Skeletal muscle cell (primary cell): ENCODE measurements around the gene ZNF613.
A peak's percentile ranks its signal among the peaks of the same experiment; 100 is the strongest.
"Not testable (repeated sequence)": the region's sequence is repeated elsewhere in the genome, so short reads cannot be mapped to it uniquely, and the experiment has no call there.

ENCODE experiments used
- DNase-seq: peaks from one replicate; pipeline ENCODE4 v3.0.0-alpha.2; 2010; ENCODE audit warnings: low read depth
- H3K4me3 ChIP-seq: 2 replicates; pipeline ENCODE4 v1.5.1; 2011; ENCODE audit warnings: low read depth, mild to moderate bottlenecking, control low read depth, low read length, moderate library complexity

Gene ZNF613

DNA sequence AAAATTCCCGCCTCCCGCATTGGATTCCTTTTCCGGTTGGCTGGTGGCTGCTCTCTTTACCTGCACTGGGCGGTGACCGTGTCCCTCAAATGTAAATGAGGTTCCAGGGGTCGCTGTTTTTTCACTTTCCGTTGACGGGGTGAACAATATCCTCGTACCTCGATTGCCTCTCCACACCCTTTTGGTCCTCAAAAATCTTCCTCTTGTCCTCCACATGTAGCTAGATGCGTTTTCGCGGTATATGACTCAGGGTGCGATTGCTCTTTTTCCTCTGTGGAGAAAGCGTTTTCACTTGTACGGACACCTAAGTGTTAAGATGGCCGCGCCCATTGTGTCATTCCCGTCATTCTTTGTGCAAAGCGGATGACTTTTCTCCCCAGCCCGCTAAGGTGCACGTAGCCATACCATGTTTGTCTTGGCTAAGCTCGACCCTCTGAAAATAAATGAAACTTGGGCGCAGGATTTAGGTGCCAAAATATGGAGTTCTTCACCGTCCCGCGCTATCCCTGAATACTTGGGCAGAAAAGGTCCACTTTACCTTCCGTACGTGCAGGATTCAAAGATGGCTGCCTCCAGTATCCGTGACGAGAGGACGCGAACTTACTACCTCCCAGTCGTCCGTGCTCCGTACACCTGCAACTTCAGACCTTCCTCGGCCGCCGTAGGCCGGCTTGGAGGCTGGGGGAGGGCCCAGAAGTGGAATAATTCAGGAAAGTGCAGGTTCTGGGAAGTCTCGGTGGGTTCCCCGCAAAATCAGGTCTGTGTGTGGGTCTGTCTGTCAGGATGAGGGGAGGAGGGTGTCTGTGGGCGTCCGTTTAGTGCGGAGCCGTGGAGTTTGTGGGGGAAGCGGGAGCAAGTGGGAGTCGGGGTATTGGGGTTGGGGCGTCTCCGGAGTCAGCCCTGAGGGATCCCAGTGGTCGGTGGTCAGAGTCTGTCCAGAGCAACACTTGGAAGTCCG is at the start of gene ZNF613:
Gene ZNF613 (plus strand): TSS at position 689 of the 958 bp plus-strand sequence. CDS start 8,749 bp downstream, outside the sequence.
- DNase-seq: peak; percentile 84
- peak within 1 kb of the TSS; percentile 87 for H3K4me3 ChIP-seq

DNA sequence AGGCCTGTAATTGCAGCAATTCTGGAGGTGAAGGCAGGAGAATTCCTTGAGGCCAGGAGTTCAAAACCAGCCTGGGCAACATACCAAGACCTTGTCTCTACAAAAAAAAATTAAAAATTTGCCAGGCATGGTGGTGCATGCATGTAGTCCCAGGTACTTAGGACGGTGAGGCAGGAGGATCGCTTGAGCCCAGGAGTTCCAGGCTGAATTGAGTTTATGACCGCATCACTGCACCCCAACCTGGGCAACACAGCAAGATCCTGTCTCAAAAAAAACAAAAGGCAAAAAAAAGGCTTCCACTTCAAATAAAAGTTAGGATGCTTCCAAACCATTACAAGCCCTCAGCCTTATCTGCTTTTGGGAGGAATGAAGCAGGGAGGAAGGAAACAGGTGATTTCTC is 44.8 kb upstream of the ZNF613 start:
- no peak for DNase-seq
- H3K4me3 ChIP-seq: no peak overlapping the region

DNA sequence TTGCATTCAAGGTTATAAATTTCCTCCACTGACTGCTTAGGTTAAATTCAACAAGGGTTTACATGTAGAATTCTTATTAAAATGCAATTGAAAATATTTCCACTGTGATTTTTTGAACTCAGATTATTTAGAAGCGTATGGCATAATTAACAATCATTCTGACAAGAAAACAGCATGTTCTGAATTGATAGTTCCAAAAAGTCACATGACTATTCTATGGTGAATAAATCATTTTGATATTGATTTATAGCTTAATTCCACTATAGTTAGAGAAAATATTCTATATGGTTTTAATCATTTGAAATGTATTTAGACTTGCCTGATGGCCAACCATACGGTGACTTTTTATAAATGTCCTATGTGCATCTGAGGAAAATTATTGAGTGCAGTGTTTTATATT is 42.6 kb upstream of the ZNF613 start:
- DNase-seq: no peak
- no peak overlapping the region for H3K4me3 ChIP-seq

DNA sequence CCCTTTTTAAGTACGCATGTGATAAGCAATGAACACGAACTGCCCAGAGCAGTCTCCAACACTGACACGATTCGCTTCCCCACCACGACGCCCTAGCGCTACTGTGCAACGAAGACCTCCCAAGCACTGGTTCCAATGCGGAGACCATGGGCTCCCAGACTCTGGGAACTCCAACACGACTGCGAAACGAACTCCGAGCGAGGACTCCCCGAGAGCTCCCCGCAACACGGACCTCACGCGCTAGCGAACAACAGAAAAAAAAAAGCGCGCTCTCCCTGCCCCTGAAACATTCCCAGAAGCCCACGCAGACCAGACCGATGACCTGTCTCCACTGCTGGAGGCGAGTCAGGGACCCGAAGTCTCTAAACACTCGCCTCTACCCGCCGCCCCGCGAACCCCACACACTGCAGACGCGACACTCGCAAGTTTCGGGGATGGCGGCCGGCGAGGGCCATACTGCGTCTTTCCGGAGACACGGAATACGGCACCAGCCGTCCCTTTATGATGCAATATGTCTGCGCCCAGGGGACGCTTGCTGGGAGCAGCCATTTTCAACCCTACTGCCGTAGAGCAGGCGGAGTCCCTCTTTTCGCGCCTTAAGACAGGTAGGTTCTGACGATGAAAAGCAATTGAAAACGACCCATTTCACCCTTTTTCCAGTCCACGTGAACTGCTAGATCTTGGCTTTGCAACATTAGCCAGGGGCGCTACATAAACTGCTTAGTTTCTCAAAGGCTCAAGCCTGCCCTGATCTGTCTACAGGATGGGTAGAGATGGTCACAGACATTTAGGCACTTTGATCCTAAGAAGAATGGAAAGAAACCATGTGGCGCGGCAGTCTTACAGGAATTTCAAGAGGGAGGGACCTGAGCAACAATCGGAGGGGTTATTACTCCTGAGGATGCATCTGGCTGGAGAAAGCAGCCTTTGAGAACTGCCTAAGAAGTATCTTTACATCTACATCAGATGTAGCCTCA is 39.5 kb upstream of the ZNF613 start, which contains the start of gene ZNF577:
Gene ZNF577 (minus strand): TSS at position 430 of the 977 bp plus-strand sequence. CDS start 7,569 bp downstream, outside the sequence.
- DNase-seq: peak; percentile 81
- peak within 1 kb of the TSS; percentile 66 for H3K4me3 ChIP-seq

DNA sequence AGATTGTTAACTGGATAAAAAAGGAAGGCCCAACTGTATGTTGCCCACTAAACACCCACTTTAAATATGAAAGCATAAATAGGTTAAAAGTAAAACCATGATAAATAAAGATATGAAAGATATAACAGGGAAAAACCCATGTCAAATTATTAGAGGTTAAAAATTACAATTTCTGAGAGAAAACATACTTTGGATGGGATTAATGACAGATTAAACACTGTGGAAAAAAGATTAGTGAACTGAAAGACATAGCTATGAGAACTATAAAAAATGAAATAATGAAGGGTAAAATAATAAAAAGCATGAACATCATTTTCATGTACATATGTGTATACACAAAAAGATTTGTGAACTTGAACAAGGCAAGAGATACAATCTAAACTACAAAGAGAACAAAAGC is 37.3 kb upstream of the ZNF613 start:
- no peak for DNase-seq

DNA sequence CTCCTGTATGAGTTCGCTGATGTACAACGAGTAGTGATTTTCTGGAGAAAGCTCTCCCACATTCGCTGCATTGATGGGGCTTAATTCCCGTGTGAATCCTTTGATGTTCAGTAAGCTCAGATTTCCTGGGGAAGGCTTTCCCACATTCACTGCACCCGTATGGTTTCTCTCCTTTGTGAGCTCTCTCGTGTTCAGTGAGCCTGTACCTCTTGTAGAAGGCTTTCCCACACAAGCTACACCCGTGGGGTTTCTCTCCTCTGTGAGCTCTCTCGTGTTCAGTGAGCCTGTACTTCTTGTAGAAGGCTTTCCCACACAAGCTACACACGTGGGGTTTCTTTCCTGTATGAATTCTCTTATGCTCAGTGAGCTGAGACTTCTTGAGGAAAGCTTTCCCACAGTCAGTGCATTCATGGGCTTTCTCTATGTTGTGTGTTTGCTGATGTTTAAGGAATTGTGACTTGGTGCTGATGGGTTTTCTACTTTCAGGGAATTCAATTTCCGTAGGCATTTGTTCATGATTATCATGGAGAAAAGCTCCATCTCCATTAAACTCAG is 36.0 kb upstream of the ZNF613 start:
- no peak for DNase-seq
- no peak overlapping the region for H3K4me3 ChIP-seq

More for the DNA sequence above, 37.3 kb upstream of the ZNF613 start:
- no peak overlapping the region for H3K4me3 ChIP-seq

DNA sequence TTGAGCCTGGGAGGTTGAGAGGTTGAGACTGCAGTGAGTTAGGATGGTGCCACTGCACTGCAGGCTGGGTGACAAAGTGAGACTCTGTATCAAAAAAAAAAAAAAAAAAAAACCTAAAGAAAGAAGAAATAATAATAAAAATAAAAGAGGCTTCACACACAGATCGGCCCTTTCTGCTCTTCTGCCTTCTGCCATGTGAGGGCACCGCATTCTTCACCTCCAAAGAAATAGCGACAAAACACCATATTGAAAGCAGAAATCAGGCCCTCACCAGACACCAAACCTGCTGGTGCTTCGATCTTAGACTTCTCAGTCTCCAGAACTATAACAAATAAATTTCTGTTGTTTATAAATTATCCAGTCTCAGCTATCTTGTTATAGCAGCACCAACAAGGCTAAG is 25.4 kb upstream of the ZNF613 start:
- no peak overlapping the region for H3K4me3 ChIP-seq
- DNase-seq: no peak

DNA sequence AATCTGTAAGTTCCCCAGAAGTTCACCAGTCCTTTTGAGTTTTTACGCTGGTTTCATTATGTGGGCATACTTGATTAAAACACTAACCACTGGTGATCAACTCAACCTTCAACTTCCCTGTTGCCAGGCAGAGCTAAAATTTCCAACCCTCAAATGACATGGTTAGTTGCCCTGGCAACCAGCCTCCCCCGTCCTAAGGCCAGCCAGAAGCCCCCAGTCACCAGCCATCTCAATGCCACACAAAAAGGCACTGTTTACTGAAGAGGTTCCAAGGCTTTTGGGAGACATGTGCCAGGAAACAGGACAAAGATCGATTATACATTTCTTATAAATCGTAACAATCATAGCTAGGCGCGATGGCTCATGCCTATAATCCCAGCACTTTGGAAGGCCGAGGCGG is 24.1 kb upstream of the ZNF613 start:
- H3K4me3 ChIP-seq: no peak overlapping the region
- DNase-seq: no peak

DNA sequence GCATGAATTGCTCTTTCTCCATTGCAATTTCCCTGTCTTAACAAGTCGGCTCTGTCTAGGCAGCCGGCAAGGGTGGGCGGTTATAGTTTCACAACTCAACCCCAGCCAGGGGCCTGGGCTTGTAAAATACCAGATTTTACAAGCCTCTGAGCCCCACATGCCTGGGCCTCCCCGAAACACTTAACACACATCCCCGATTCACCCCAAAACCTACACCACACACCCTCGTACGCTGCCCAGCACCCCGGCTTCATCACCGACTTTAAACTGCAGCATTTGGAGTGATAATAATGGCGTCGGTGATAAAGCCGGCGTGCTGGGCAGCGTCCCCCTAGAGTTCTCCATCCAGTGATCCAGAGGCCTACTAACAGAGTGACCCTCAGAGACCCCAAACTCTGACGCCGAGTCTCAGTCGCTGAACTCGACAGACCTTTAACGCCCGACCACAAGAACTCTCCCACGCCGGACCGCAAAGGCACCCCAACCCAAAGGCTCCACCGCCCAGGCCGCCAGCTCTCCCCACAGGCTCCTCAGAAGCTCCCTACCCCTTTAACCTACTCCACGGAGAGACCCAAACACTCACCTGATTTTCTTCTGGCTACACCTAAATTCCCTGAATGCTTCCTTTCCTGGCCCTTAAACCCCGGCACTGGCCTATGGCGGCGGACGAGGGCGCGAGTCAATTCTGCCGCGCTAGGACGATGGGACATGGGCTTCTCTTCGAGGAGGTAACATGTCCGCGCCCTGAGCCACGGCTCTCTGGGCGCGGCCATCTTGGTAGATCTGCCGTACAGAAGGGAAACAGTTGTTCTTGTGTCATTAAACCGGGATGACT is 22.7 kb upstream of the ZNF613 start, which contains the start of gene ZNF649:
Gene ZNF649 (minus strand): TSS at position 687 of the 835 bp plus-strand sequence. CDS start 4,910 bp downstream, outside the sequence.
- DNase-seq: peak; percentile 56
- peak within 1 kb of the TSS; percentile 88 for H3K4me3 ChIP-seq

DNA sequence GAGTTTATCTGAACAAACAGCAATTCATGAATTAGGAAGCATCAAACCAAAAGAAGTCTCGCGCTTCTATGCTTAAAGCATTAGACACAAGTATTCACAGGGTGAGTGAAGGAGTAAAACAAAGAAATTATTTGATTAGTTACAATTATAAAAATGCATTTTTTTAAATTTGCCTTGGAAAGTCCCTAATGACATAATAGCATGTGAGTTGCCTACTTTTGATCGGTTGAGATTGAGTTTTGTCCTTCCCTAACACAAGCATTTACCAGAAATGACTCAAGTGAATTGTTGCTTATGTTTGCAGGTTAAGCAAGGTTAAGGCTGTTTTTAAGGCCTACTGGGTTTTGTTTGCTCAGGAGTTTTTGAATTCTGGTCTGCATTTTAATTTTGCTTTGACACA is 22.1 kb upstream of the ZNF613 start:
- no peak for DNase-seq
- H3K4me3 ChIP-seq: peak overlapping the region; percentile 88

DNA sequence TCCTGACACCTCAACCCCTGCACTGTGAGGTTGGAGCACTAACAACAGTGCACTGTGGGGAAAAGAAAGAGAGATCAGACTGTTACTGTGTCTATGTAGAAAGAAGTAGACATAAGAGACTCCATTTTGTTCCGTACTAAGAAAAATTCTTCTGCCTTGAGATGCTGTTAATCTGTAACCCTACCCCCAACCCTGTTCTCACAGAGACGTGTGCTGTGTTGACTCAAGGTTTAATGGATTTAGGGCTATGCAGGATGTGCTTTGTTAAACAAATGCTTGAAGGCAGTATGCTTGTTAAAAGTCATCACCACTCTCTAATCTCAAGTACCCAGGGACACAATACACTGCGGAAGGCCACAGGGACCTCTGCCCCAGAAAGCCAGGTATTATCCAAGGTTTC is 21.6 kb upstream of the ZNF613 start:
- H3K4me3 ChIP-seq, DNase-seq: not testable (repeated sequence)

DNA sequence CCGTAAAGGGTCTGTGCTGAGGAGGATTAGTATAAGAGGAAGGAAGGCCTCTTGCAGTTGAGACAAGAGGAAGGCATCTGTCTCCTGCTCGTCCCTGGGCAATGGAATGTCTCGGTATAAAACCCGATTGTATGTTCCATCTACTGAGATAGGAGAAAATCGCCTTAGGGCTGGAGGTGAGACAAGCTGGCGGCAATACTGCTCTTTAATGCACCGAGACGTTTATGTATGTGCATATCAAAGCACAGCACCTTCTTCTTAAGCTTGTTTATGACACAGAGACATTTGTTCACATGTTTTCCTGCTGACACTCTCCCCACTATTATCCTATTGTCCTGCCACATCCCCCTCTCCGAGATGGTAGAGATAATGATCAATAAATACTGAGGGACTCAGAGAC is 21.2 kb upstream of the ZNF613 start:
- not testable (repeated sequence) for DNase-seq, H3K4me3 ChIP-seq

DNA sequence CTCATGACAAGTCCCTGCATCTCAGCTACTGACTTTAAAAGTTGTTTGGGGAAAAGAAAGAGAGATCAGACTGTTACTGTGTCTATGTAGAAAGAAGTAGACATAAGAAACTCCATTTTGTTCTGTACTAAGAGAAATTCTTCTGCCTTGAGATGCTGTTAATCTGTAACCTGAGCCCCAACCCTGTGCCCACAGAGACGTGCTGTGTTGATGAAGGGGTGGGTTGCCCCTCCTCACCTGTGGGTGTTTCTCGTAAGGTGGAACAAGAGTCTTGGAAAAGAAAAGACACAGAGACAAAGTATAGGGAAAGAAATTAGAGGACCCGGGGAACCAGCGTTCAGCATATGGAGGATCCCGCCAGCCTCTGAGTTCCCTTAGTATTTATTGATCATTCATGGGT is 19.3 kb upstream of the ZNF613 start:
- not testable (repeated sequence) for DNase-seq, H3K4me3 ChIP-seq

DNA sequence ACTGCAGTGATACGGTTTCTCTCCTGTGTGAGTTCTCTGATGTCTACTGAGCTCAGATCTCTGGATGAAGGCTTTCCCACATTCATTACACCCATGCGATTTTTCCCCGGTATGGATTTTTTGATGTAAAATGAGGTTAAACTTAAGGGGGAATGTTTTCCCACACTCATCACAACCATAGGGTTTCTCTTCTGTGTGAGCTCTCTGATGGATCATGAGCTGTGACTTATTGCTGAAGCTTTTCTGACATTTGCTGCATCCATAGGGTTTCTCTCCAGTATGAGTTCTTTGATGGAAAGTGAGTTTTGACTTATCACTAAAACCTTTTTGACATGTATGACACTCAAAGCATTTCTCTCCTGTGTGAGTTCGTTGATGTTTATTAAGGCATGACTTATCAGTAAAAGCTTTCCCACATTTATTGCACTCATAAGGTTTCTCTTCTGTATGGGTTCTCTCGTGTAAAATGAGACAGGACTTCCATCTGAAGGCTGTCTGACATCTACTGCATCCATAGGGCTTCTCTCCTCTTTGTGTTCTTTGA is 11.9 kb upstream of the ZNF613 start:
- DNase-seq: no peak
- no peak overlapping the region for H3K4me3 ChIP-seq

DNA sequence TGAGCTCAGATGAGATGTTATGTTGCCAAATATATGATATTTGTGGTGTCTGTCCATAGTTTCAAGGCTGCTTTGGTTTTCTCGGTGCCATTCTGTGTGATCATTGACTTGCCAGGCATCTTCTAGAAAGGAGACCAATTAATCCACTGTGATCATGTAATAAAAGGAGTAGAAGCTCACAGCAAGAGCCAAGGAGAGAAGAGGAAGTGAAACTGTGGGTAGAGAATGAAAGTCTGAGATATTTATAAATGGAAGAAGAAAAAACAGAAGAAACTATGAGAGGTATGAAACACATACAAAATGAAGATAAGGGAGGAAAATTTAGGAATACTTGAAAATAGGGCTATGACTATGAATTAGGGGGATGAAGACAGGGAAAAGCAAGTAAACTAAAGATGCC is 11.1 kb upstream of the ZNF613 start:
- no peak overlapping the region for H3K4me3 ChIP-seq
- no peak for DNase-seq

DNA sequence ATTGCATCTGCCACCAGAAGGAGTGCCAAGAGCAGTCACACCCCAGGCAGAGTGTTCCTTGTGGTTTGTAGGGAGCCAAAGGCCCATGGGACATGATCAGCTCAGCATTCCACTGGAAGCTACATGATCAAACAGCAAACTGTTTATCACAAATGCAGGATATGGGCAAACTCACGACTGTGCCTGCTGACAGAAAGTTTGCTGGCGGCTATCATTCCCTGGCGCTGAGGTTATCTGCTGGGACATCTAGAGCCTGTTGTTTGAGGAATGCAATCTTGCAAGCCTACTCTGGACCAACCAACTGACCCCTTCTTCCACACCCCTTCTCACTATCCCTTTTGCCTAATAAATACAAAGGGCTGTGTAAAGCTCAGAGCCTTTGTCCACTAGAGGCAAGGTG is 7.7 kb upstream of the ZNF613 start:
- no peak overlapping the region for H3K4me3 ChIP-seq

DNA sequence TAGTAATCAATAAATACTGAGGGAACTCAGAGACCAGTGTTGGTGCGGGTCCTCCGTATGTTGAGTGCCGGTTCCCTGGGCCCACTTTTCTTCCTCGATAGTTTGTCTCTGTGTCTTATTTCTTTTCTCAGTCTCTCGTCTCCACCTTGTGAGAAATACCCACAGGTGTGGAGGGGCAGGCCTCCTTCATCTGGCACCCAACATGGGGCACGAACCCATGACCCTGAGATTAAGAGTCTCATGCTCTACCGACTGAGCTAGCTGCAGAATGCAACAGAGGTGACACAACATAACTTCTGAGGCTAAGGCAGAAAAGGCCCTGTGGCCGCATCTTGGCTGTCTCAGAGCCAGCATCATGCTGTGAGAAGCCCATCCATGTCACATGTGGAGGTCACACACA is 5.3 kb upstream of the ZNF613 start:
- DNase-seq: no peak
- H3K4me3 ChIP-seq: no peak overlapping the region

More for the DNA sequence above, 7.7 kb upstream of the ZNF613 start:
- no peak for DNase-seq

DNA sequence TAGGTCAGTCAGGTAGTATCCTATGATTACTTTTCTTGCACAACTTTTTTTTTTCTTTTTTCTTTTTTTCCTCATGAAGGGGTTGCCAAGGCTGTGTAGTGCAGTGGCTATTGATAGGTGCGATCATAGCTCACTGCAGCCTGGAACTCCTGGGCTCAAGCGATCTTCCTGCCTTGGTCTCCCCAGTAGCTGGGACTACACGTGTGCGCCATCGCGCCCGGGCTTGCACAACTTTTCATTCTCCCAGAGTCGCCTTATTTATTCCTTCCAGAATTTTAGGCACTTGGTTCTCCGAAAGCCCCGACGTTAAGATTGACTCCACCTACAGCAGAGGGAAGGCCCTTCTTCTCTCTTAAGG is 867 bp upstream of the ZNF613 start:
- no peak for DNase-seq
- peak overlapping the region; percentile 87 for H3K4me3 ChIP-seq
